ENCODE measurements around the gene PARP4. TPM values are rescaled to one million over a fixed set of nuclear protein-coding genes. Genes with fewer than 3 reads are reported as not detected.
"Not testable (repeated sequence)": the region's sequence is repeated elsewhere in the genome, so short reads cannot be mapped to it uniquely, and the experiment has no call there.

Gene PARP4
- total RNA-seq, 2 donors from 2014 or later = 55.8 to 71.8 TPM

DNA sequence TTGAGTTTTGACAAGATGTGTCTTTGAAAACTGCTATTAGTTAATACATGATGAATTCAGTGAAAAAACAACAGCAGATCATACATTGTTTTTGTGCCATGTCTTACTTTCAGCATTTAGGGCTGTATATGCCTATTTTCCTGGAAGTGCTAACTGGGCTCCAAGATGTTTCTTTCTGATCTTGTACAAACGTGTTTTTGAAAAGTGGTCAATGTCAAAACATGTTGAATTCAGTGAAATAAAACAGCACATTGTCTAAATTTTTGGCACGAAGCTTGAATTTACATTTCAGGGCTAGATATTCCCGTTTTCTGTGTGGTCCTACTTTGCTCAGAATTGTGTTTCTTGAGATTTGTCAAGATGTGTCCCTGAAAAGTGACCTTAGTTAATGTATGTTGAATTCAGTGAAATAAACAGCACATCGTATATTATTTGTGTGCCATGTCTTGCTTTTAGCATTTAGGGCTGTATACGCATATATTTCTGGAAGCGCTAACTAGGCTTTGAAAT is 14.7 kb upstream of the PARP4 start:
- no peaks in the 10 kb centered on the region for H3K9me3 Mint-ChIP-seq
- H3K4me3 Mint-ChIP-seq = no peak overlapping the region
- peaks cover 14 to 22% of the 10 kb centered on the region in 2 donors for H3K27me3 Mint-ChIP-seq
- no peak overlapping the region for H3K27ac Mint-ChIP-seq
- H3K36me3 Mint-ChIP-seq = no peaks in the 10 kb centered on the region
- DNase-seq (ENCODE audit: low spot score) = no peak
- peaks cover 0 to 7% of the 10 kb centered on the region in 2 donors for H3K4me1 Mint-ChIP-seq (ENCODE audit: low read depth in 2 of 2)
- no peak for ATAC-seq

DNA sequence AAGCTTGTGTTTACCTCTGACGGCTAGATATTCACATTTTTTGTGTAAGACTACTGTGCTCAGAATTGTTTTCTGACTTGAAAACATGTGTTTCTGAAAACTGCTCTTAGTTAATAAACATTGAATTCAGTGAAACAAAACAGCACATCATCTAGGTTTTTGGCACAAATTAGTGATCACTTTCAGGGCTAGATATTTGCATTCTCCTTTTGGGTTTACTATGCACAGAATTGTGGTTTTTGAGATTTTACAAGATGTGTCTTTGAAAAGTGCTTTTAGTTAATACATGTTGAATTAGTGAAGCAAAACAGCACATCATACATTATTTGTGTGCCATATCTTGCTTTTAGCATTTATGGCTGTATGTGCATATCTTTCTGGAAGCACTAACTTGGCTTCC is 8.2 kb upstream of the PARP4 start:
- no peak overlapping the region for H3K27ac Mint-ChIP-seq

DNA sequence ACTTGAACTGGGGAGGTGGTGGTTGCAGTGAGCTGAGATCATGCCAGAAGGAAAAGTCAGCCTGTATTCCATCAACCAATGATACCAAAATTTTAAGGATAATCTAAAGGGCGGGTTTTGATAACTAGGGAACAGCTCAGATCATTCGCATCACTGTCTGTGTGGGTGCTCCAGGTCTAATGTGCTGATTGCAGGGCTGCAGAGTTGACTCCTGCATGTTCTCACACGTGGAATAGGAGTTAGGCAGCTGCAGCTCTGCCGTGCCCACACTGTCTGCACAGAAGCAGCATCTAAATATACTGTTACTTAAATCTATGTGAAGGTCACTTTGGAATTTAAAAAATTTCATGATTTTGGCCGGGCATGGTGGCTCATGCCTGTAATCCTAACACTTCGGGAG is 4.3 kb upstream of the PARP4 start:
- Mint-ChIP-seq H3K4me1 (ENCODE audit: low read depth in 2 of 2) (peaks cover 19 to 20% of the 10 kb centered on the region in 2 donors), H3K27ac (no peak overlapping the region), H3K36me3 (peaks cover 9% of the 10 kb centered on the region), H3K9me3 (no peaks in the 10 kb centered on the region), H3K27me3 (no peaks in the 10 kb centered on the region), H3K4me3 (no peak overlapping the region)
- ATAC-seq (no peak), DNase-seq (ENCODE audit: low spot score) (no peak)

More for the DNA sequence above, 8.2 kb upstream of the PARP4 start:
- Mint-ChIP-seq H3K4me1 (ENCODE audit: low read depth in 2 of 2) (peaks cover 0 to 2% of the 10 kb centered on the region in 2 donors), H3K9me3 (no peaks in the 10 kb centered on the region), H3K36me3 (no peaks in the 10 kb centered on the region), H3K4me3 (no peak overlapping the region), H3K27me3 (no peaks in the 10 kb centered on the region)
- ATAC-seq (no peak), DNase-seq (ENCODE audit: low spot score) (no peak)

DNA sequence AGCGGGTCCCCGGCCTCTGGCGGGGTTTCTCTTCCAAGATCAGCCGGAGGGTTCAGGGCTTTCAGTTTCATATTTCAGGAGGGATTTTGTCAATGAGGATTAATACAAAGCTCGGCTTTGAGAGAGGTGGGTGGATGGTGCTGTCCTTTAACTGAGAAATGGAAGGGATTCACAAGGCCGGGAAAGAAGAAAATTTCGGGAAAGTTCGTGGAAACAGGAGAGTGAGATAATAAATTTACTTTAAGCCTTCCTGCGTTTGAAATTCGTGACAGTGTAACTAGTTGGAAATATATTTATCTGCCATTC is 283 bp upstream of the PARP4 start:
- H3K36me3 Mint-ChIP-seq = peaks cover 12% of the 10 kb centered on the region
- no peak for ATAC-seq
- H3K4me3 Mint-ChIP-seq = peak overlapping the region; percentile 98
- DNase-seq (ENCODE audit: low spot score) = no peak
- peaks cover 33 to 34% of the 10 kb centered on the region in 2 donors for H3K4me1 Mint-ChIP-seq (ENCODE audit: low read depth in 2 of 2)
- no peaks in the 10 kb centered on the region for H3K27me3 Mint-ChIP-seq
- no peaks in the 10 kb centered on the region for H3K9me3 Mint-ChIP-seq
- peak overlapping the region; percentile 94 to 98 for H3K27ac Mint-ChIP-seq

DNA sequence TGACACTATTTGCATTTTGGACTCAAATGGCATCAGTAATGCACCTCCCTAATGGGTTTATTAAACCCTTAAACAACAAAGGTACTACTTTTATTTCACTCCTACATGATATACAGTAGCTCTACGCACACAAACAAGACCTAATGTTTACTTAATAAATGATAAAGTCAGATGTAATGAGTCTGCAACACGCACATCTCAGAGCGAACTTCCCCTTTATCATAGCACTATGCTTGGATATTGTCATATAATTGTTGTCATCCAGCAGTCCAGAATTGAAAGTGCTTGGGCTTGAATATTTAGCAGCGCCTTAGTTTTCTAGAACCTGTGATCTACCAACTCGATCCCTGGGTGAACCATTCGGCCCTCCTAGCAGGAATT is 772 bp downstream of the PARP4 start:
- no peaks in the 10 kb centered on the region for H3K9me3 Mint-ChIP-seq
- H3K36me3 Mint-ChIP-seq = peaks cover 17% of the 10 kb centered on the region
- ATAC-seq (no peak), DNase-seq (ENCODE audit: low spot score) (no peak)
- peaks cover 39 to 40% of the 10 kb centered on the region in 2 donors for H3K4me1 Mint-ChIP-seq (ENCODE audit: low read depth in 2 of 2)
- H3K4me3 Mint-ChIP-seq = peak overlapping the region; percentile 98
- H3K27me3 Mint-ChIP-seq = no peaks in the 10 kb centered on the region
- peak overlapping the region; percentile 94 to 98 for H3K27ac Mint-ChIP-seq

DNA sequence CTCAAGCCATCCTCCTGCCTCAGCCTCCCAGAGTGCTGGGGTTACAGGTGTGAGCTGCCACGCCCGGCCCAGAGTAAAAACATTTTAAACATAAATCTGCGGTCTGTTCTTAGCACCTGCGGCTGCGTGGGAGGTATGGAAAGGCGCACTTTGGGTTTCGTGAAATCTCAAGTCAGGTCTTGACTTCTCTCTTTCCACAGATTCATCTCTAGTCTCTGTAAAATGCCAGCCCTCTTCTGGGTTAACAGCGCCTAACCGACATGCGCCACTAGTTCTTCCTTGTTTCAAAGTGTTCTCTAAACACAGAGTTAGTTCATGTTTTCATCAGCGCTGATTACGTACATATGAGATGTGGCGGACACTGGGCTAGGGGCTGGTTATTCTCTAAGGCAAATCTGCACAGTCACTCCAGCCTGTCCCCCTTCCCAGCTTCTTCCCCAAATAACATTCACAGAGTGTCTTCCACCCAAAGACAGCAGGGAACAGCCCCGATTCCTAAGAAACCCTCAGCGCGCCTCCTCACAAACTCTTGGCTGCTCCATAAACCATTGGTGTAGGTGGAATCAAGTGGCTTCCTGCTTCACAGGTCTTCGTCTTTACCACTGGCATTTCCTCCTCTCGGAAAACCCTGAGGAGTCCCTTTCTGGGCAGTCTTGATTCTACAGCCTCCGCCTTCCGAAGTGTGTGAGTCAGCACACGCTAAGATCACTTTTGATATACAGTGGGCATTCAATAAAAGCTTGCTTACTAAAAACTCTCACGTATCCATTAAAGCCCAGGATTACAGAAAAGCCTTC is 1.4 kb downstream of the PARP4 start:
- no peaks in the 10 kb centered on the region for H3K9me3 Mint-ChIP-seq
- peaks cover 39 to 40% of the 10 kb centered on the region in 2 donors for H3K4me1 Mint-ChIP-seq (ENCODE audit: low read depth in 2 of 2)
- ATAC-seq (peak; percentile 67 to 74), DNase-seq (ENCODE audit: low spot score) (peak; percentile 82)
- peak overlapping the region; percentile 98 for H3K4me3 Mint-ChIP-seq
- H3K27ac Mint-ChIP-seq = peak overlapping the region; percentile 94 to 98
- no peaks in the 10 kb centered on the region for H3K27me3 Mint-ChIP-seq
- peaks cover 17% of the 10 kb centered on the region for H3K36me3 Mint-ChIP-seq

DNA sequence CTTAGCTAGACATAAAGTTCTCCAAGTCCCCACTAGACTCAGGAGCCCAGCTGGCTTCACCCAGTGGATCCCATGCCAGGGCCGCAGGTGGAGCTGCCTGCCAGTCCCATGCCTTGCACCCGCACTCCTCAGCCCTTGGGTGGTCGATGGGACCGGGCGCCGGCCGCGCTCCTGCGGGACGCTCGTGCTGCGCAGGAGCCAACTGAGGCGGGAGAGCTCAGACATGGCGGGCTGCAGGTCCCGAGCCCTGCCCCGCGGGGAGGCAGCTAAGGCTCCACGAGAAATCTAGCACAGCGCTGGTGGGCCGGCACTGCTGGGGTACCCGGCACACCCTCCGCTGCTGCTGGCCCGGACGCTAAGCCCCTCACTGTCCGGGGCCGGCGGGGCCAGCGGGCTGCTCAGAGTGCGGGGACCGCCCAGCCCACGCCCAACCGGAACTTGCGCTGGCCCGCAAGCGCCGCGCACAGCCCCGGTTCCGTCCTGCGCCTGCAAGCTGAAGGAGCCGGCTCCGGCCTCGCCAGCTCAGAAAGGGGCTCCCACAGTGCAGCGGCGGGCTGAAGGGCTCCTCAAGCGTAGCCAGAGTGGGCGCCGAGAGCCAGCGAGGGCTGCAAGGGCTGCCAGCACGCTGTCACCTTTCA is 5.8 kb downstream of the PARP4 start:
- H3K27me3 Mint-ChIP-seq = no peaks in the 10 kb centered on the region
- no peak overlapping the region for H3K27ac Mint-ChIP-seq
- H3K4me3 Mint-ChIP-seq = no peak overlapping the region
- DNase-seq (ENCODE audit: low spot score) = no peak
- peaks cover 33 to 41% of the 10 kb centered on the region in 2 donors for H3K4me1 Mint-ChIP-seq (ENCODE audit: low read depth in 2 of 2)
- no peak for ATAC-seq
- H3K9me3 Mint-ChIP-seq = no peaks in the 10 kb centered on the region
- peaks cover 14% of the 10 kb centered on the region for H3K36me3 Mint-ChIP-seq

DNA sequence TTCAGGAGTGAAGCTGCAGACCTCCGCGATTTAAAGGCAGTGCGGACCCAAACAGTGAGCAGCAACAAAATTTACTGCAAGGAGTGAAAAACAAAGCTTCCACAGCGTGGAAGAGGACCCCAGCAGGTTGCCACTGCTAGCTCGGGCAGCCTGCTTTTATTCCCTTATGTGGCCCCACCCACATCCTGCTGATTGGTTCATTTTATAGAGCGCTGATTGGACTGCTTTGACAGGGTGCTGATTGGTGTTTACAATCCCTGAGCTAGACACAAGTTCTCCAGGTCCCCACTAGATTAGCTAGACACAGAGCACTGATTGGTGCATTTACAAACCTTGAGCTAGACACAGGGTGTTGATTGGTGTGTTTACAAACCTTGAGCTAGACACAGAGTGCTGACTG is 6.3 kb downstream of the PARP4 start:
- Mint-ChIP-seq H3K4me1 (ENCODE audit: low read depth in 2 of 2) (peaks cover 32 to 40% of the 10 kb centered on the region in 2 donors), H3K36me3 (peaks cover 14% of the 10 kb centered on the region)
- H3K27me3 Mint-ChIP-seq; ATAC-seq; H3K27ac Mint-ChIP-seq; H3K4me3 Mint-ChIP-seq; DNase-seq (ENCODE audit: low spot score); H3K9me3 Mint-ChIP-seq: not testable (repeated sequence)

DNA sequence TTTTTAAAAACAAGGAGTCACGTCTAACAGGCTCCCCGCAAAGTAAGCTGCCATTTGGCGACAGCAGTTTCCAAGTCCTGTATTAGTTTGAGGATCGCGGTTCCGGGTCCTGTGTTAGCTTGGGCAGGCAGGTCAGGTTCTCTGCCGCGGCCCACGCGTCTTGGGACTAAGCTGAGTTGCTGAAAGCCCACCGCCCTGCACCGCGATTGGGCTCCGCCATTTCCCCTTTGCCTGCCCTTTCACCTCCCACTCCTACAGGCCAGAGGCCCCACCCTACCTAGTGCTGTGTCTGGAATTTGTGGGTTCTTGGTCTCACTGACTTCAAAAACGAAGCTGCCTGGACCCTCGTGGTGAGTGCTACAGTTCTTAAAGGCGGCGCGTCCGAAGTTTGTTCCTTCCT is 6.8 kb downstream of the PARP4 start:
- no peak overlapping the region for H3K4me3 Mint-ChIP-seq
- no peak for ATAC-seq
- no peaks in the 10 kb centered on the region for H3K9me3 Mint-ChIP-seq
- no peak overlapping the region for H3K27ac Mint-ChIP-seq
- no peaks in the 10 kb centered on the region for H3K27me3 Mint-ChIP-seq
- H3K36me3 Mint-ChIP-seq = peaks cover 14% of the 10 kb centered on the region
- H3K4me1 Mint-ChIP-seq (ENCODE audit: low read depth in 2 of 2) = peaks cover 33 to 41% of the 10 kb centered on the region in 2 donors
- no peak for DNase-seq (ENCODE audit: low spot score)

DNA sequence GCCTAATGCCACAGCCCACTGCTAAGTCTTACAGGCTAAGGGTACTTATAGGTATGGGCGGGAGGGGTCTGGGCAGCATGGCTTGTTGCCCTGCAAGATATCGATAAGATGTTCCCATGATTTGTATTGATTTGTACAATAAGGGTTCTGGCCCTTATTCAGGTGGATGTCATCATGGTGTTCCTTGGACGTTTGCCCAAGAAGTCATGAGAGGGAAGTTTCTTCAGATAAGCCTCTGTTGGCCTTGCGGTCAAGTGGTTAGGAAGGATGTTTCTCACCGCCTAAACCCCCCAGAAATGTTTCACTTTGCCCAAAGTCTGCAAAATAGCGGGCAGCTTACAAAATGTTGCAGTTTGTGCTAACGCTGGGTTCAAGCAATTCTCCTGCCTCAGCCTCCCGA is 7.3 kb downstream of the PARP4 start:
- H3K4me1 Mint-ChIP-seq (ENCODE audit: low read depth in 2 of 2) = peaks cover 38 to 41% of the 10 kb centered on the region in 2 donors
- H3K27me3 Mint-ChIP-seq = no peaks in the 10 kb centered on the region
- peak overlapping the region in 1 of 2 donors; percentile 21 for H3K27ac Mint-ChIP-seq

DNA sequence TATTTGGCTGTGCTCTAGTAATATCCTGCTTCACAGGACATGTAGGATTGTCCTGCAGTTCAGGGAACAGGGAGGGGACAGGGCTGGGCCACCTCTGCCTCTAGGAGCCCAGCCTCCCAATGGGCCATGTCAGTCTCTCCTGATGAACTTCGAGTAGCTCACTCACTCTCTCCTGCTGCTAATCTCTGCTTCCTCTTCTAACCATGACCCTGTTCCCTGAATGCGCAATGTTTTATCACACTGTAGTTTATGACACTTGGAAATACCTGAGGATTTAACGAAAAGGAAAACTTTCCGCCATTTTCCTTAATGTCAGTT is 9.2 kb downstream of the PARP4 start:
- Mint-ChIP-seq H3K4me1 (ENCODE audit: low read depth in 2 of 2) (peaks cover 39% of the 10 kb centered on the region in 2 donors), H3K27ac (peak overlapping the region; percentile 29 to 33), H3K9me3 (no peaks in the 10 kb centered on the region), H3K36me3 (peaks cover 14% of the 10 kb centered on the region), H3K4me3 (peak overlapping the region; percentile 1), H3K27me3 (no peaks in the 10 kb centered on the region)
- ATAC-seq = no peak
- DNase-seq (ENCODE audit: low spot score) = no peak

More for the DNA sequence above, 7.3 kb downstream of the PARP4 start:
- ATAC-seq (peak in 1 of 2 donors; percentile 45), DNase-seq (ENCODE audit: low spot score) (no peak)
- H3K9me3 Mint-ChIP-seq = no peaks in the 10 kb centered on the region
- H3K4me3 Mint-ChIP-seq = no peak overlapping the region
- H3K36me3 Mint-ChIP-seq = peaks cover 14% of the 10 kb centered on the region

DNA sequence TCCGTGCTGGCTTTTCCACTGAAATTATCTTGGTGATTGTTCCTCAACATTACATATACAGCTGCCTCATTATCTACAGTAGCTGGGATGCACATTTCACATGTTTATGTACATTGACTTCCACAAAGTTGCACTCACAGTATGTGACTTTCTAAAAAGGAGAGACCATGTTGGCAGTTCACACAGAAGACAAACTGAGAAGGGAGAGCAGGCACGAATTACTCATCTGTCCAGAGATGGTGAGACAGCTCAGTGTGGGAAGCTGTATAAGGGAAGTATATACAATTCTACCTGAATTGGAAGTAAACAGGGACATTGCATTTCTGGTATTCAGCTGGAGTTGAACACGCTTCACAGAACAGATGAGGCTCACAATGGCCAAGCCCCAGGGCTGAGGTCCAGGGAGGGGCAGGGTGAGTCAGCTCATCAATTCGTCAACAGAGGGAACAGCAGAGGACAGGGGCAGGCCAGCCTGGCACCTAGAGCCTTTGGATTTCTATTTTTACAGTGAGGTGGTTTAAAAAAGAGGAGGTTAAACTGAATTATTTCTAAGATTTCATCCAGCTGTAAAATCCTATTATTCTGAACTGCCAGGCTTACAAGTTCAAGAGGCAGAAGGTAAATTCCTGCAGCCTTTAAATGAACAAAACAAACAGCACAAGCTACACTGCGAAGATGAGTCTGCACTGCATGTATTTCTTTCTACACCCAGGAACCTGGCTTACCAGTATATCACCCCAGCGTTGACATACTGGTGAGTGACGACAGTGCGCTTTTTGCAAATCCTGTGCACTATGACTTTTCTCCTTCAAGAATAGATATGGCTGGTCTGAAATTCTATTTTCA is 9.8 kb downstream of the PARP4 start:
- H3K4me1 Mint-ChIP-seq (ENCODE audit: low read depth in 2 of 2) = peaks cover 33 to 35% of the 10 kb centered on the region in 2 donors
- no peaks in the 10 kb centered on the region for H3K27me3 Mint-ChIP-seq
- DNase-seq (ENCODE audit: low spot score) = no peak
- H3K9me3 Mint-ChIP-seq = no peaks in the 10 kb centered on the region
- ATAC-seq = peak; percentile 36 to 45
- peak overlapping the region; percentile 49 for H3K4me3 Mint-ChIP-seq
- peak overlapping the region; percentile 45 to 83 for H3K27ac Mint-ChIP-seq
- peaks cover 12% of the 10 kb centered on the region for H3K36me3 Mint-ChIP-seq

DNA sequence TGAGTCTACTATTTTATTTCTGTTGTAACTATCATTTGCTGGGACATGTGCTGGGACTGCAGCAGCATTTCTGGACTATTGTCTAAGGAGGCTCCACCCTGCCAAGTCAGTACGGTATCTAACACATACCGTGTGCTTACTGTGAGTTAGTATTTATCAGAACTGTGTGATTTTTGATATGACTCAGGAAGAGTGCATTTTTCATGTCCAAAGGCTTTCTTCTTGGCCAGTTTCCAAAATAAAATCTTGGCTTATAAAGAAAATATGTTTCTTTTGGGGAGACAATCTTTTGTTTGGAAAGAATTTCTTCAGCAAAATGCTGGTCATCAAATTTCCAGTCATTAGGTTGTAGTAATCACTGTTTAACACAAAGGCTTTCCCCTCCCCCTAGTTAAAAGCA is 11.6 kb downstream of the PARP4 start:
- Mint-ChIP-seq H3K4me1 (ENCODE audit: low read depth in 2 of 2) (peaks cover 29% of the 10 kb centered on the region in 2 donors), H3K9me3 (no peaks in the 10 kb centered on the region), H3K27ac (peak overlapping the region; percentile 63), H3K4me3 (peak overlapping the region; percentile 8), H3K36me3 (peaks cover 13% of the 10 kb centered on the region), H3K27me3 (no peaks in the 10 kb centered on the region)
- DNase-seq (ENCODE audit: low spot score) (no peak), ATAC-seq (peak; percentile 79 to 93)

DNA sequence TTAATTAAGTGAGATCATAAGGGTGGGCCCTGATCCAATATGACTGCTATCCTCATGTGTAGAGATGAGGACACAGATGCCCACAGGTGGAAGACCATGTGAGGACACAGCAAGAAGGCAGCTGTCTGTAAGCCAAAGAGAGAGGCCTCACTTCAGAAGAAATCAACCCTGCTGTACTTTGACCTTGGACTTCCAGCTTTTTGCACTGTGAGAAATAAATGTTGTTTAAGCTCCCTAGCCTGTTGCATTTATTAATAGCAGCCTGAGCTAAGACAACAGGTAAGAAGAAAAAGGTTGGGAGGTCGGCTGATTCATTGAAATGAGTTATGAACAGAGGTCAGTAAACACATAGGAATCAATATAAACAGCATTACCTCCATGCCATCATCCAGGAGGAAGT is 14.8 kb downstream of the PARP4 start:
- Mint-ChIP-seq H3K4me1 (ENCODE audit: low read depth in 2 of 2) (peaks cover 17 to 22% of the 10 kb centered on the region in 2 donors), H3K27ac (no peak overlapping the region), H3K27me3 (no peaks in the 10 kb centered on the region), H3K9me3 (no peaks in the 10 kb centered on the region), H3K4me3 (no peak overlapping the region), H3K36me3 (peaks cover 26% of the 10 kb centered on the region)
- no peak for ATAC-seq
- no peak for DNase-seq (ENCODE audit: low spot score)

All from natural killer cell treated with Interleukin-12 subunit alpha and Interleukin-12 subunit beta and Interleukin-15 and Interleukin-18, amount 100 ng/mL, for 72 hours (primary cell).